C1 segment of cervical spinal cord (tissue), 14 donors: ENCODE measurements around the gene HDAC8.

Experiments used
- DNase-seq, 14 donors: peaks; one replicate each; lab custom pipeline; 2025; lab: John Stamatoyannopoulos, UW

The HDAC8 gene

DNA sequence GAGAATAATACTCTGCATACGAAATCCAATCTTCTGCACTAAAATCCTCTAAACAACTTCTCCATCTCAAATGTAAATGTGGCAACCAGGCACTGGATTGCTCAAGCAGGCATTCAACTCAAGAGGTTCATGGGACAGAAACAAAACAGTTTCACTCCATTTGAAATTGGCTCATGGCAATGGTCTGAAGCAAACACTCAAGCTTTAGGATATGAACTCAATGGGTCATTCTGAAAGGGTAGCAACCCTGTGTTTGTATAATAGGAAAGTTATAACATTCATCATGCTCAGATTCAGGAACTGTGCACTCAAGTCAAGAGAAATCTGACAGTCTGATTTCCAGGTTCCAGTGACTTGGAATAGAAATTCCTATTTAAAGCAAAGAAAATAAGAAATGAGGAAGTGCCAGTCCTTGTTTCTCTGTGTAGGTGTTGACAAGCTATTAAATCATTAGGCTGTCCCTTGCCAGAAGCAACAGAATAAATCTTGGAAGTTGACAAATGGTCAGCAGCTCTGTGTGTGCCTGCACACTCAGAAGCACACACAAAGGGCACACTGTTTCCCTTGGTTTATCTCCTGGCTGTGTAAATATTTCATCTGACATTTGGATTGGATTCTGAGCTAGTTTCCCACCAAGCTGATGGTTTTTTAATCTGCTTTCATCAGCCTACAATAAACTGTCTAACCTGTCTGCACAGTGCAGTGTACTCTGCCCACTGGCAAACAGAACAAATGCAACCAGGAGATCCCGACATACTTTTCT, 191.0 kb downstream of the HDAC8 start:
- DNase-seq, result no peak

DNA sequence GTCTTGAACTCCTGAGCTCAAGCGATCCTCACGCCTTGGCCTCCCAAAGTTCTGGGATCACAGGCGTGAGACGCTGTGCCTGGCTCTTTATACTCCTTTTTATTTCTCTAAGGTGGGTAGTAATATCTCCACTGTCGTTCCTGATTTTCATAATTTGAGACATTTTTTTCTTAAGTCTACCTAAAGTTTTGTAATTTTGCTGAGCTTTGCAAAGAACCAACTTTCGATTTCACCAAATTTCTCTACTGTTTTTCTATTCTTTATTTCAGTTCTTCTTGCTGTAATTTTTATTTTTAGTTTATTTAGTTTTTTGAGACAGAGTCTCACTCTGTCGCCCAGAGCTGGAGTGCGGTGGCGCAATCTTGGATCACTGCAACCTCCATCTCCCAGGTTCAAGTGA, 196.5 kb downstream of the HDAC8 start:
- DNase-seq, result no peak

DNA sequence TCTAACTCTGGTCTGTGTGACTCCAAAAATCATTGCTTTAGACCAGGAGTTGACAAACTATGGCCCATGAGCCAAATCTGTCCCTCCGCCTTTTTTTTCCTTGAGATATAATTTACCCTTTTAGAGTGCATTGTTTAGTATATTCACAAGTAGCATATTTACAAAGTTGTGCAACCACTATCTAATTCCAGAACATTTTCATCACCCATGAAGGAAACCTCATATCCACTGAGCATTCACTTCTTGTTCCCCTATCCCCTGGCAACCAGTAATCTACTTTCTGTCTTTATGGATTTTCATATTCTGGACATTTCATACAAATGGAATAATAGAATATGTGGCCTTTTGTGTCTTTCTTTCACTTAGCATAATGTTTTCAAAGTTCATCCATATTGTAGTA, 199.5 kb downstream of the HDAC8 start:
- no peak for DNase-seq

DNA sequence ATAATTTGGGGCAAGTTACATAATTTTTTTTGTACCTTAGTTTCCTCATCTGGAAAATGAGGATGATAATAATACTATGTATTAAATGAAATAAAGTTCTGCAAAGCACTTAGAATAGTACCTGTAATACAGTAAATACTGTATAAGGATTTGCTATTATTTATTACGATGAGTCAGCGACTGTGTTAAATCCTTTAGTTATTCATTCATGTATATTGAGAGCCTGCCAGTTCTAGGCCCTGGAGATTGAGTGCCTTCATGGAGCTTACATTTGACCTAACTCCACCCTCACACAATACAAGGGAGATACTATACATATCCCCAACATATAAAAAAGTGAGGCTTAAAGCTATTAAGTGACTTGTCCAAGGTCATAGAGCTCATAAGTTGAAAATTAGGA, 199.9 kb downstream of the HDAC8 start:
- DNase-seq, result no peak

DNA sequence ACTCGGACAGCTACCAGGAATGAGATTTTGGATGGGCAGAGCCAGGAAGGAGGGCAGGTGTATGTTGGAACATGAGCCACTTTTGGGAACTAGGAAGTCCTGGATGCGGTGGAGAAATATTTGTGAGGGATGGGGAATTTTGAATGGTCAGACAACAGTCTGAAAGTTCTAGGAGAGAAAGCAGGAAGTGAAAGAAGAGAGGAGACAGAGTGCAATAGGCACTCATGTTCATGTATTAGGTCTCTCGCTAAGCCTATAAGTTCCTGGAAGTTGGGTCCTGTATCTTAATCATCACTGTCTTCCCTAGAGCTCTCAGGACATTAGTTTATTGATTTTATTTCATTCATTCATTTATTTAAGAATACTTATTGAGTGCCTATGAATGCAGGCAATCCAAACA, 201.2 kb downstream of the HDAC8 start:
- DNase-seq, result no peak

DNA sequence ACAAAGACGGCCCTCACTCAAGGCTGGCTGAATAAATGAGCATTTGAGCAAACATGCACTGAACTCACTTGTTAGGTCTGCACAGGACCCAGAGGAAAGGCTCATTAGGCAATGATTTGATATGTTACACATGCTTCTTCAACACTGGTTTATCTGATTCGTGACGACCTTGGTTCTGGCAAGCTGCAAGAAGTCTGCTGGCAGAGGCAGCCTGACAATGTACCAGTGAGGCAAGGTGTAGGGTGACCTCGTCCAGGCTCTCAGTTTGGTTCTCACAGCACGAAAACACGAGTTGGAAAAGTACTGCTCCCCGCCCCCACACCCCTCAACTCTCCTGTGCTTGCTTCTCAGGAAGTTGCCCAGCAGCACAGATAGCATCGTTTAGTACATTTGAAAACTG, 203.8 kb downstream of the HDAC8 start:
- no peak for DNase-seq

DNA sequence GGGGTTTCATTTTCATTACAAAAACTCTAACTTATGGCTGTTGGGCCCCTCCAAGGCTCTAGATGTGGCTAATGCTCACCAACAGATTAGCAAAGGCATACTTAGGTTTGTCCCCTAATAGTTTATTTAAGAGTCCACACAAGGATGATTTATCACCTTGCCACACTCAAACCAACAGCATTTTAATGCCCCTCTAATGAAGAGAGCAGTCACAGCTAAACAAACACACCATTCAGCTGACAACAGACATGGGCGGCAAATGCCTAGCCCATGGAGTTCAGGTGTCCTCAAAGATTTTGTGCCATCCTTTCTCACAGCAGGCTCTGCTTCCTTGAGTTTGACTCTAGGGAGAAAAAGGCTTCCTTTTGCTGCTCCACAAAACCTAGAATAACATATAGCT, 205.1 kb downstream of the HDAC8 start:
- no peak for DNase-seq

DNA sequence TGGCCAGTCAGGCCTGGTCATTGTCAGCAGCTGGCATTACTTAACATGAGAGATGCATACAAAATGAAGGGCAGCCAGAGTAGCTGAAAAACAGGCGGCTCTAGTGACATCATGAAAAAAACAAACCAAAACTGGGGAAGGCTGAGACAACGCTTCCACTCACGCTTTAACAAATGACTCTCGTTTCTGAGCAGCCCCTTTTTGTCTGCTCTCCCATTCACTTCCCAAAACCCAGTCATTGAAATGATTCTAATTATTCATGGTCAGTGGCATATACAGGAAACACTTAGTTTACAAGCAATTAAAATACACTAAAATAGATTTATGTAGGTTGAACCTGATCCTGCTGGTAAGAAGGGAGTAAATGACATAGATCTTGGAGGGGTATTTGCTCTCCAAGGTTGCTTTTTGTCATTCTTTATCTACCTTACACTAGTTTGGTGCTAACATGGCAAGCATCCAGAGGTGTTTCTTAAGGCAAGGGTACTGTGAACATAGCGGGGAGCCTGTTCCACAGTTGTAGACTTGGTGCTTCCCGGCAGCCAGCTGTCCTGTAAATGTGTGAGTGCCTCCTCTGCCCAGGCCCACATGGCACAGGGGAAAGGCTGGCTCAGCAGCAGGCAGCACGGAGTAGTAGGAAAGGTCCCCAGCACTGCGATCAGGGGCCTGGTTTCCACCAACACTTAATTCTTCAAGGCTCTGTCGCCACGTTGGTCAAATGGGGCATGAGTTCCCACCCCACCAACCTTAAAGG, 205.8 kb downstream of the HDAC8 start:
- peak in 1 of 14 donors; percentile 16 for DNase-seq

DNA sequence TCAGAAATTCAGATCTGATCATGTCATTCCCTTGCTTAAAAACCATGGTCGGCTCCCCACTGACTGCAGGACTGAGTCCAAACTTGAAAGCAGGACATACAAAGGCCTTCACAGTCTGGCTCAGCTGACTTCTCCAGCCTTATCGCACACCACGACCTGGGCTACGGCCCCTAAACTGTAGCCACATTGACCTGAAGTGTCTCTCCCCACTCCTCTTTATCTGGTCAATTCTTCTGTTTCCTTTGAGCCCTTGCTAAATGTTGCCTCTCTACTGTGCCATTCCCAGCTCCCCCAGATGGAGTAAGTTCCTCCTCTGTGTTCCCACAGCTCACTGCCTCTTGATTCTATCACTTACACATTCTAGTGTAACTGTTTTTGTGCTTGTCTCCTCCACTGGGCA, 206.5 kb downstream of the HDAC8 start:
- DNase-seq, result no peak

DNA sequence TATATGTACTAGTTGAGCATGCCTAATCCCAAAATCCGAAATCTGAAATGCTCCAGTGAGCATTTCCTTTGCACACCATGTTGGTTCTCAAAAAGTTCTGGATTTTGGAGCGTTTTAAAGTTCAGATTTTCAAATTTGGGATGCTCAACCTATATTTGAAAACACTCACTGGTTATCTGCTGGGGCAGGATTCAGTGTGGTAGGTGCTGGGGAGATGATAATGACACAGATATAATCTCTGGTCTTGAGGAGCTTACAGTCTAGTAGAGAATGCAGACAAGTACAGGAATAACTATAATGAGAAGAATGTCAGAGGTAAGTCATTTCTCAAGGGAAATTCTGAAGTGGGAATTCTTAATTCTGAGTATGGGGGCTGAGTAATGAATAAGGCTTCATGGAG, 207.5 kb downstream of the HDAC8 start:
- DNase-seq, result no peak

DNA sequence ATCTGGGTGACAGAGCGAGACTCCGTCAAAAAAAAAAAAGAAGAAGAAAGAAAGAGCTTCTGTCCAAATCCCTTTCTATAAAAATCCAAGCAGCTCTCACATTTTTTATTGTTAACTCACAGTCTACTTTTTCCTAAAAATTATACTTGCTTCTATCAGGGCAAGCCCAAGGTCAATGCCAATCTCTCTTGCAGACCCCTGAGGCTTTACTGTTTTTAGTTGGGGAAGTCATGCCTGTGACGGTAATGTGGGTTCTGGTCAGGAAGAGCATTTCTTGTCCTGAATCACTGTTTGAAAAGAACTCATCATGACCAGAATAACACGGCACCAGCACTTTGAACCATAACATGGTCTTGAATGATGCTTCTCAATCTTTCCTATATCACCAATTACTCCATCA, 212.3 kb downstream of the HDAC8 start:
- DNase-seq, result no peak

DNA sequence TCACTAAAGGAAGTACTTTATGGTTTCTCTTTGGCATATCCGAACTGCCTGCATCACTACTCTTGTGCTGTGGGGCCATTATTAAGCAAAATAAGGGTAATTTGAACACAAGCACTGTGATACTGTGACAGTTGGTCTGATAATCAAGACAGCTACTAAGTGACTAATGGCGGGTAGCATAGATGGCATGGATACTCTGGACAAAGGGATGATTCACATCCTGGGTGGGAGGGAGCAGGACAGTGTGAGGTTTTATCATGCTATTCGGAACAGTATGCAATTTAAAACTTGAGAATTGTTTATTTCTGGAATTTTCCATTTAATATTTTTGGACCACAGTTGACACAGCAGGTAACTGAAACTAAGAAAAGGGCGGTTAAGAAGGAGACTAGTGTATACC, 214.3 kb downstream of the HDAC8 start:
- no peak for DNase-seq

DNA sequence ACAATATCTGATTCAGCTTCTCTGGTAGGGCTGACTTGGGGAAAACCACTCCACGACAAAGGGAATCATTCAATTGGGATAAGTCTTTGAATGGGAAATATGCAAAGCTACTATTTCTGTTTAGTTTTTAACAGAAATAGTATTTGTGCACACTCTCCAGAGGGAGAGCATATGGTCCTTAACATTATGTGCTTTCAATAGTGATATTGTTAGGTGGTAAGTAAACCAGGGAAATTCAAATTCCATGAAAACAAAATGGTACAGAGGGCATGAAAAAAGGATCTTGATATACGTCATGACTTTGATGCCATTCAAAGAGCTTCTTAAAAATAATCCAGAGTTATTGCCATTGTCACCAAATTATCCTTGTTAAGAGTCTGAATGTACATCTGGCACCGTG, 219.9 kb downstream of the HDAC8 start:
- DNase-seq, result no peak

DNA sequence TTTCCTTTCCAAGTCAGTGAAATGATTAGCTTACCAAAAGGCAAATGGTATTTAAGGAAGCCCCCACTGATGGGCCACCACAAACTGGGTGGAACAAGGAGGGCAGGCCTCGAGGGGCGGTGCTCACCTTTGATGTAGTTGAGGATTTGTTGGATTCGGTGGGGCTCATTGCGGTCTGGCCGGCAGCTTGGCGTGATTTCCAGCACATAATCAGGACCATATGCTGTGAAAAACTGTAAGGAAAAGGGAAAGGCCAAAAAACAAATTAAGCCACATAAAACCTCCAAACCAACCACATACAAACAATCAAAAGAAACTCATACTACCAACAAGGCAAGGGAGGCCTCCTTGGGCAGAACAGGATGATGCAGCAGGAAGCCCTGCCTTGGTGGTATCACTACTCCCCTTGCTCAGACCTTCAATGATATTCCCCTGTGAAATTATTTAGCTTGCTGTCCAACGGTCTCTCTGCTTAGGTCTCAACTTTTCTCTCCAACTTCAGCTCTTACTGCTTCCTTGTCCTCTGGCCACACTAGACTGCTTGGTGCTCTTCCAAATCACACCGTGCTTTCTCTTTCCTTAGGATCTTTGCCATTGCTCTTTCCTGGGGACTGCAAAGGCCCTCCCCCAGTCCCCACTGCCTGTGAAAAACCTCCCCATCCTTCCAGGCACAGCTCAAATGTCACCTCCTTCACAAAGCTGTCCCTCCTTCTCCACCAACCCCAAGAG, 220.9 kb downstream of the HDAC8 start:
- peak in 1 of 14 donors; percentile 30 for DNase-seq

DNA sequence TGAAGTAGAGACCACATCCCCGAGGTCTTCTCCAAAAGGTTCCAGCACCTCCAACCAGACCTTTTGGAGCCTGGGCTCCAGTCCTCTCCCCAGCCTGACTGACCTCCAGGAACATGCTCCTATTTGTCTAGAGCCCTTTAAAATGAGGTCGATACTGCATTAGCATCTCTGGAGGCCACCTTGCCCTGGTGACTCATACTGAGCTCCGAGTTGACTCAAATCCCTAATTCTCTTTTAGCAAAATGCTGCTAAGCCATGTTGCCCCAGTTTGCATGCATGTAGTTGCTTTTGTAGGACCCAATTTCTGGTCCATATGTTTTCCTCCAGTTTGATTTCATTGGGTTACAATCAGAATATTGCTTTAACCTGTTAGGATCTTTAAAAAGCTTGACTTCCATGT, 223.5 kb downstream of the HDAC8 start:
- no peak for DNase-seq

DNA sequence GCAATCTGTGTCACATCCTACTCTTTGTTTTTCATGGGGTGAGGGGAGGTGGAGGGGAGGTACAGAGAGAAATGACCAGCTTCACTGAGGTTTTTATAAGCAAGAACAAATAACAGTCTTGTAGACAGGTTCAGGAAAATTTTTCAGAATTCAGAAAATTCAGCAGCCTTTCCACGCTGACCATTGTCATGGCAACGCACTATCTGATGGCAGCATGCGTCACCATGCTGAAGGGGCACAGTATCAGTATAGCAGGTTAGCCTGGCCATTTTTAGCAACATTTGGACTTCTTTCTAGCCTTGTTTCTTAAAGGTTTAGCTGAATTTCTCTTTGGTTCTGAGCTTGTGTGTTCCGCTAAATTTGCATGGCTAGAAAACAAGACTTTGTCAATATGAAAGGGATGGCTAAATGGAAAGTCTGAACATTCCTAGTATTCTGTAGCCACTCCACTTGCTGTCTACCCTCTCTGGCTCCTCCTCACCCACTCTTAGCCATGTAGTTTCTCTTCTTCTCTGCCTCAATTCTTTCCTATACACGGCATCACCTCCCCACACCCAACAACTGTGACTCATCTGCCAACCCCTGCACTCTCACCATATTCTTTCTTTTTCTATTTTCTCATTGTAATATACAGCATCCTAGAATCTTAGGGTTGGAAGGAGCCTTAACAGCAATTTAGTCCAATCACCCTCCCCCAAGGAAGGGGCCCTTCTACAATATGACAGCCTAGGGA, 224.2 kb downstream of the HDAC8 start:
- no peak for DNase-seq

DNA sequence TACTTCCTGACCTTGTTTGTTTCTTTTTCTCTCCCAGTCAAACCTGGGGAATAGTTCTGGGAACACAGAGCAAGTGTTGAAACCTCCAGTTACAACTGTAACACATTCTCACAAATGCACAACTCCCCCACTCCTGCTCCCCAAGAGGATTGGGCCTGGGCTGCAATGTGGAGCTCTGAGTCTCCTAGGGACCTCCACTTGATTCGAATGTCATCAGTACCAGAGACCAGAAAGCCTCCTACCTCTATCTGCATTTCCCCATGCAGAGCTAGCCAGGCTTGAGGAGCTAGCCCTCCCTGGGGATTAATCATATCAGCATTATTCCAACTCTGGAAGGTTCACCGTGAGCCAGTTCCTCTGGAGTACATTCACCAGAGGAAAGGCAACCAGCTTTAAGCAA, 225.3 kb downstream of the HDAC8 start:
- no peak for DNase-seq

DNA sequence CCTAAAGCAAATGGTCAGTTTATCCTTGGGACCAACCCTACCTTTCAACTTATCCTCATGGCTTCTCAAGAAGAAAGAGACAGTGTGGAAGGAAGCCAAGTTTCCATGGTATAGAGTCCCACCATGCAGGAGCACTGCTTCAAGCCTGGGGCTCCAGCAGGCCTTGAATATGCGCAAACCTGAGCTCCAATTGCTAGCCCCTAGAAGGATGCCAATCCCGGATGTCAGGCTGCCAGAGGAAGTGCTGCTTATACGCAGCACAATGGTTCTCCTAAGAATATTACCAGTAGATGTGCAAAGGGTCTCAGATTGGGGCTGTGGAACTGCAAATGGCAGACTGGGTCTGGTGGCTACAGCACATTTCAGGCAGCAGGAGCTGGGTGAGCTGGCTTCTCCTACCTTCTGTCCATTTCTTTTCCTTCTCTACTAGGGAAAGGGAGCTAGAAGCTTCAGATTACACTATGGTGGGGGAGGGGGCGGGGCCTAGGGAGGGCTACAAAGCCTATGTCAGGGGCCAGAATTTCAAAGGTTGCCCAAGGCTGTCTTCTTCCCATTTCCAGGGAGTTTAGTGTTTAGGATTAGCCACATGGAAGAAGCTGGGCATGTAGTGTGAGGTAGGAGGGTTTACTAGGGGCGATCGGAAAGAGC, 226.2 kb downstream of the HDAC8 start:
- DNase-seq, result peak in 1 of 14 donors; percentile 0

DNA sequence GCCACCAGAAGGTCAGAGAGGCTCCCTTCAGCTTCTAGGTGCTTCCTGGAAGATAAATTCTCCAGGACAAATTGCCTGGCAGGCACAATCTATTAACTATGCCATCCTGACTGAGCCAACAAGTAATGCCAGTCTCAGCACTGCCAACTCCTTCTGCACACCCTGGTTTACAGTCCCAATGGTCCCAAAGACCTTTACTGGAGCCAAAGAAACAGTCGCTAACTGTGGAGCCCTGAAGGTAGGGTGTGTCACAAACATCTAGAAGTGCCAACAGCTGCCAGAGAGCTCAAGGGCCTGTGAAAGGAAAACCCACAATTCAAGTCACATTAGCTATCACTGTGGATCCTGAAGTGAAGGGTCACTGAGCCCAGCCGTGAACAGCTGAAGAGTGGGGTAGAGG, 232.0 kb downstream of the HDAC8 start:
- DNase-seq, result peak in 1 of 14 donors; percentile 0

DNA sequence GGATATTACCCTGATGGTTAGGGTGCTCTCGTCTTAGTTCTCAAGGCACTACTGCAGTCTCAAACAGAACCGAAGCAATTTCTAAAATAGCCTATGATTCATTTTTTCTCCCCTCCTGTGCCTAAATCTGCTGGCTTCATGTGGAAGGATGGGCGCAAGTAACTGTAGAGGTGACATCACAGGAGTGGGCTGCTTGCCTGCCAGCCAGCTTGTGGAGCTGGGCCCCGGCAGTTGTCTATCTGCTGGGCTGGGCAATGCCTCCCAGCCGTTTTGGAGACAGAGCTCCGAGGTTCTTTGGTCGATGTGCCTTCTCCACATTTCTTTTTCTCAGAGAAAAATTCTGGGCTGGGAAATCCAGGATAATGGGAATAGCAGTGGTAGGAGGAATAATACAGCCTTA, 232.6 kb downstream of the HDAC8 start:
- DNase-seq, result peak in 1 of 14 donors; percentile 13

DNA sequence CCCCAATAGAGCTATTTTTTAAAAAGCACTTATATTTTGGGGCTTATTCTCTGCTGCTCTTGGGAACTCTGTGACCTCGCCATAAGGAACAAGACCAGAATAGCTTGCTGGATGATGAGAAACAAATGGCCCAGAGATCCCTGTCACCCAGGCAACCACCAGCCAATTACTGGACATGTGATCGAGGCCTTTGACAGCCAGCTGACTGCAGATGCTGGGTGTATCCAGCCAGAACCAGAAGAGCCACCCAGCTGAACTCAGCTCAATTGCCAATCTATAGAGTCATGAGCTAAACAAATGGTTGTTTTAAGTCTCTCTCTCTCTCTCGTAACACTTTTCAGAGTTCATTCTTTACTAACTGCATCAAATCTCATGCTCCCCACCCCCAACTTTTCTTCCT, 242.5 kb downstream of the HDAC8 start:
- DNase-seq, result no peak
